ENCODE measurements around the gene ZNF714.

DNA sequence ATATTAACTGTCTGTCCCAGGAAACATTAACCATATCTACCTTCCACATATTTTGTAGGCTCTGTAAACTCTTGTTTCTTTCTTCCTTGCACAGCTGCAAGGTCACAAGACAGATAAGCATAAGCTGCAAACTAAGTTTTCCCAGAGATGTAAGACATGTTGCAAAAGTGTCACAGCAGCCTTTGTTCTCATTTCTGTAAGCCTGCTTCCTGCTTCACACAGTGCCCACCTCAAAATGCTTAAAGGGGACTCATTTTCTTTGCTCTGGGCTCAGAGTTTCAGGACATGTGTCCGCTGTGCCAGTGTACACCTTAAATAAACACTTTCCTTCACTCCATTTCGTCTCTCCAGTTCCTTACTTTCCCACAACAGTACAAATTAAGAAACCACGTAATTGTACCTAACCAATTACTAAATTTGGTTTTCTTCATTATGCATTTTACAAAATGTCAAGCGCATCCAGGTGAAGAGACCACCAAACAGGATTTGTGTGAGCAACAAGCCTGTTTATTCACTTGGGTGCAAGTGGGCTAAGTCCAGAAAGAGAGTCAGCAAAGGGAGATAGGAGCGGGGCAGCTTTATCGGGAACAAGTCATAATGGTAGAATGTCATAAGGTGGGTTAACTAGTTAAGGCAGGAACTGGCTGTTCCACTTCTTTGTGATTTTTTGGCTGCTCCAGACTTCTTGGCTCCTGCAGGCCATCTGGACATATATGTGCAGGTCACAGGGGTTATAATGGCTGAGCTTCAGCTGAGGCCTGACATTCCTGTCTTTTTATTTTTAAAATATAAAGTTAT, 47.1 kb downstream of the ZNF714 start:
- TF ChIP-seq, protein P1, sequence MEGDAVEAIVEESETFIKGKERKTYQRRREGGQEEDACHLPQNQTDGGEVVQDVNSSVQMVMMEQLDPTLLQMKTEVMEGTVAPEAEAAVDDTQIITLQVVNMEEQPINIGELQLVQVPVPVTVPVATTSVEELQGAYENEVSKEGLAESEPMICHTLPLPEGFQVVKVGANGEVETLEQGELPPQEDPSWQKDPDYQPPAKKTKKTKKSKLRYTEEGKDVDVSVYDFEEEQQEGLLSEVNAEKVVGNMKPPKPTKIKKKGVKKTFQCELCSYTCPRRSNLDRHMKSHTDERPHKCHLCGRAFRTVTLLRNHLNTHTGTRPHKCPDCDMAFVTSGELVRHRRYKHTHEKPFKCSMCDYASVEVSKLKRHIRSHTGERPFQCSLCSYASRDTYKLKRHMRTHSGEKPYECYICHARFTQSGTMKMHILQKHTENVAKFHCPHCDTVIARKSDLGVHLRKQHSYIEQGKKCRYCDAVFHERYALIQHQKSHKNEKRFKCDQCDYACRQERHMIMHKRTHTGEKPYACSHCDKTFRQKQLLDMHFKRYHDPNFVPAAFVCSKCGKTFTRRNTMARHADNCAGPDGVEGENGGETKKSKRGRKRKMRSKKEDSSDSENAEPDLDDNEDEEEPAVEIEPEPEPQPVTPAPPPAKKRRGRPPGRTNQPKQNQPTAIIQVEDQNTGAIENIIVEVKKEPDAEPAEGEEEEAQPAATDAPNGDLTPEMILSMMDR (IDR thresholded peaks at IDR 0.05) = no peak
- TF ChIP-seq POLR2AphosphoS5 (IDR thresholded peaks at IDR 0.05) = no peak
- TF ChIP-seq POLR2A (IDR thresholded peaks at IDR 0.05) = no peak
